H54 (cell line): ENCODE data around the gene NHERF1.

Experiments
- DNase-seq: peaks from one replicate; pipeline ENCODE4 v3.0.0; 2011; ENCODE audit warnings: low spot score, mixed read lengths; ENCODE audit not compliant: insufficient read length
- FAIRE-seq: peaks from 3 replicates; lab custom pipeline; 2011; peaks lifted over from hg19 to GRCh38; lab: Jason Lieb, UNC
- POLR2A ChIP-seq: IDR thresholded peaks from 2 replicates; pipeline ENCODE4 v1.6.1; 2011; ENCODE audit warnings: low read depth, mild to moderate bottlenecking, low read length

NHERF1 gene

DNA sequence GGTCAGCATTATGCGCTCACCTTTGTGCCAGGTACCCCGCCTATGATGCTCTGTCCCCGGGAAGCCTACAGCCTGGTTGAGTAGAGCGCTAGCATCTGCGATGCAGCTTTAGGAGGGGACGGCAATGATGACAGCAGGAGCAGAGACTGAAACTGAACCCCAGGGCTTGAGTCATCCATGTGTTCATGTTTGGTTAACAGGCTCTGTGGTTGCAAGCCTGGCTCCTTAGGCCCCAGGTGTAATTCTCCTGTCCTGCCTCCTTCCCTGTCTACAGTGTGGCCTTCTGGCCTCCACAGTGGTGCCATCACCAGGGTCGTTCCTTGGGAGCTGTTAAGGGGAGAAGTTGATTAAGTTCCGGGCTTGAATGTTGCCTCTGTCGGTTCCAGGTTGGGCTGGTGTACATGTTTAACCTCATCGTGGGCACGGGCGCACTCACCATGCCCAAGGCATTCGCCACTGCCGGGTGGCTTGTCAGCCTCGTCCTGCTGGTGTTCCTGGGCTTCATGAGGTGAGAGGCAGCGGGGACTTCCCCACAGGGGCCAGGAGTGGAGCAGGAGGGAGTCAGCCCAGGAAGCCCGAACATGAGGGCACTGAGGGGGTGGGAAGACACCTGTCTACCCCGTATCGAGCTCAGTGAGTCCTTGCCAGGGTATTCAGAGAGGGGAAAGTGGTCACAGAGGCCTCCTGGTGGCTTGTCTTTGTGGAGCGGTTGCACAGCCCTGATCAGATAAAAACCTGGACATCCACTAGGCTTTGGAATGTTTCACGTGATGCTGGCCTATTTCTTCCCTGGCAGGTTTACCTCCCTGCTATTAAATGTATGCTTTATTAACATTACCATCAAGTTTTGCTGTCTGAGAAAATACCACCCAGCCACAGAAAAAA lies 36.9 kb downstream of the NHERF1 start:
- no peak for FAIRE-seq

GRCh38 chr17:74785981-74786360 lies 37.5 kb downstream of the NHERF1 start:
- no peak for FAIRE-seq
- no peak for TF ChIP-seq POLR2A
- no peak for DNase-seq

More for the DNA sequence above, 36.9 kb downstream of the NHERF1 start:
- TF ChIP-seq POLR2A: no peak
- DNase-seq: no peak

- DNase-seq (no peak), FAIRE-seq (no peak)
- TF ChIP-seq POLR2A: no peak
Measured at GRCh38 chr17:74786431-74787055, 38.1 kb downstream of the NHERF1 start.

- no peak for DNase-seq
- TF ChIP-seq POLR2A: no peak
- FAIRE-seq: no peak
Measured at GRCh38 chr17:74790161-74791058, 42.0 kb downstream of the NHERF1 start.

DNA sequence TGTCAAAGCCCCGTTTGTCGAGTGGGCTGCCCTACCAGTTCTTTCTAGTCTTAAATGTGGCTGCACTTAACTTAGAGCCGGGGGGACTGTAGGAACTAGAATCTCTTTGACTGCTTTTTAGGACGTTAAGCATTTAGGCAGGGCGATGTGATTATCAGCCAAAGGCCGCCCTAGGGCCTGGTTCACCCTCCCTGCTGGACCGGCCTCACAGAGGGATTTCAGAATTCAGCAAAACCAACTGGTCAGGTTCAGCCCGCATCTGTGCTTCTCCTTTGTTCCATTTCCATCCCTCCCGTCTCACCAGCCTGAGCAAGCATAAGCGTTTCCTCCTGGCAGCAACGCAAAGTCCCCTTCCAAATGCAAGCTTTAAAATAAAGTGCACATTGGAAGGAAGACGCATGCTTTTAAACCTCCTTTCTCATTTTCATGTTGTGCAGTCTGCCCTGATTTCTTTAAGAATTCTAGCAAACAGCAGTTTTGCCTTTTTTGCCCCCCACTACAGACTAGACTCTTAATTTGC lies 44.2 kb downstream of the NHERF1 start:
- no peak for TF ChIP-seq POLR2A
- FAIRE-seq (no peak), DNase-seq (no peak)

DNA sequence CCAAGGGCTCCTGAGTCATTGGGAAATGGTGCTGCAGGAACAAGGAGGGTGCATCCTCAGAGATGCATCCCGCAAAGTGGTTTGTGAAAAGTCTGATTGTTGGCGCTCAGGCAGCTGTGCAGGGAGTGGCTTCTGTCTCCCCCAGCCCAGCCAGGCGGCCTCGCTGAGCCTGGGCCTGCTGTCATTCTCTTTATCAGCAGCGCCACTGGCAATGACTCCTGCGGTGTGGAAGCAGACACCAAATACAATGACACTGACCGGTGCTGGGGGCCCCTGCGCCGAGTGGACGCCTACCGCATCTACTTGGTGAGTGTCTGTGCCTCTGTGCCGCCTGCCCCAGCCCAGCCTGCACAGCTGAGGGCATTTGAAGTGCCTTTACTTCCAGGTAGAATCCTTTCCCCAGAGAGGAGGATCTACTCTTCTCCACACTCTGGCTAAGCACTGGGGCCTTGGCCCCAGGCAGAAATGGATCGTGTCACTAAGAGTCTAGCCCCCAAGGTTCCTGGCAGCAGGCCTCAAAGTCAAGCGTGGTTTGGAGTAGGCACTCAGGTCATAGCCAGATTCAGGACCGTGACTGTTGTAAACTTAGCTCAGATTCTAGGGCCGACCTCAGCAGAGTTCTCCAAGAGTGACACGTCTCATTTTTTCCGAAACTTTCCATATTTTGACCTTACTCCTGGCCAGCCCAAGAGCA lies 47.0 kb downstream of the NHERF1 start:
- no peak for DNase-seq
- no peak for TF ChIP-seq POLR2A
- FAIRE-seq: no peak

DNA sequence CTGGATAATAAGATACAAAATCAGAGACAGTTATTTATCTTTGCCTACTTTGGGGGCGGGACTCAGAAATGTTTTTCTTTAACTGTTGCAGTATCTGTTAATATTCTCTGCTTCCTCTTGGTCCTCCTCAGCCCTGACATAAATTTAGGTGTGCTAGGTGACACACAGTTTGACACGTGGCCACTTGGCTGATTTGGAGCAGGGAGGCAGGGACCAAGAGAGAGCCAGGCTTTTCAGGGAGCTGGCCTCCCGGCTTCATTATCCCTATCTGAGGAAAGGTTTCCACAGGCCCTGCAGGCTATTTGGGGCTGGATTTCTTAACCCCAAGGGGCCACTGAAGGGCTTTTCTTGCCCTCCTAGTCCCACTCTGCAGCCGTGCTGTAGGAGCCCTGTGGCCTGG lies 47.8 kb downstream of the NHERF1 start:
- no peak for TF ChIP-seq POLR2A
- no peak for FAIRE-seq
- DNase-seq: no peak

DNA sequence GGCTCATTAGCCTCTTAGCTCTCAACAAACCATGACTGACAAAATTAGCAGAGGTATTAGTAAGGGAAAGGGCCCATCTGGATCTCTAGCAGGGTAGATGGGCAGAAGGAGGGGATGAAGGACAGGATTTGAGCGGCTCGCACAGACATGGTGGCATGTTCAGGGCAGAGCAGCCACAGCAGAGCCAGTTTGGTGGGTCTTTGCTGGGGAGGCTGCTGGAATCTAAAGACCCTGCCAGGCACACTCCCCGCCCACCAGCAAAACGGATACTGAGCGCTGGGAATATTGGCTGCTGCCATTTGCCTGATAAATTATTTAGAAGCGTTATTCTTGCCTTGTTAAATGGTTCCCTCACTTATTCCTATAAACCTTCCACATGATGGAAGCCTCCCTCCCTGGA lies 48.4 kb downstream of the NHERF1 start:
- no peak for FAIRE-seq
- DNase-seq: no peak
- TF ChIP-seq POLR2A: no peak

DNA sequence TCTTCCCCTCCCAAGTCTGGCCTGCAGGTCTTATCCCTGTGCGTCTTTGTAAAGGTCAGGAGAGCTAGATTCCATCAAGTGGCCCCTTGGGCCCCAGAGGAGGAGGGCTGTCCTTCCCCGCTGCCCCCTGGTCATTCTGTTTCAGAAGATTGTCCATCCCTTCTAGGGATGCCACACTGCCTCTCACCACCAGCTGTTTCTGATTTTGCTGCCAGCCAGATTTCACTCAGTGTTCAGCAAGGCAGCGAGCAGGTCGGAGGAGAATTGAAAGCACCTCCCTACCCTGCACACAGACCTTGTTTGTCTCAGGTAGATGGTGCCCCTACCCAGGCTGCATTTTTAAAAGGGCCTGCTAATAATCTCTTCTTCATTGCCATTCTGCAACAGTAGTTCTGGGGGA lies 49.4 kb downstream of the NHERF1 start:
- TF ChIP-seq POLR2A: no peak
- DNase-seq: no peak
- FAIRE-seq: no peak

GRCh38 chr17:74798239-74798707 lies 49.8 kb downstream of the NHERF1 start:
- no peak for TF ChIP-seq POLR2A
- FAIRE-seq: no peak
- peak; percentile 81 for DNase-seq

DNA sequence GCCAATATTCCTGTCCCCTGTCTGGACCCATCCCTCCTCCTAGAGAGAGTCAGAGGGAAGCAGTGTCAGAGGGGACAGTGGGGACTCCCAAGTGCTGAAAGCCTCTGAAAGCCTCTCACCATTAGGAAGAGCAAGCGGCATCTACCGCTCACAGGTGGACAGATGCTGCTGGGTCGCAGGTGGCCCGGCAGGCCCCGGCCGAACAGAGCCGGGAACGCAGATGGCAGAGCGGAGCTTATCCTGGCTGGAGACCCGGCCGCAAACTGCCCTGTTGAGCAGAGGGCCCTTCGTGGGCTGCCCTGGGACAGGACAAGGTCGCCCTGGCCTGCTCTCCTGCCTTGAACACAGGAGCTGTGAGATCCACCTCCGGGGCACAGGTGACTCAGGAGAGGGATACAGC lies 50.7 kb downstream of the NHERF1 start:
- FAIRE-seq (no peak), DNase-seq (no peak)

DNA sequence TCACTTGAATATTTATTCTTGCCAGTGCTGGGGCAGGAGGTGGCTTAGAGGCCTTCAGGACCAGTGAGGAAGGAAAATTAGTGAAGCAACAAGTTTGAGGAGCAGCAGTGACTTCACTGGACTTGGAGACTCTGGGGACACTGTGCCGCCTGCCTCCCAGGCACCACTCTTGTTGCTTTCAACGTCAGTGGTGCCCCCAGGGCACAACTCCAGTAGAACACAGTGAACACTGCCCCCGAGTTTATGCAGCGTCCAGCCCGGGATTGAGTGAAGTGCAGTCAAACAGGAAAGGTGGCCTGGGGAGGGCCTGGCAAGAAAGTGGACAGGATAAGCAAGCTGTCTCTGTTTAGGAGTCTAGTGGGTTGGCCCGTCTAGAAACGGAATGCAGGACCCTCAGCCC lies 52.1 kb downstream of the NHERF1 start:
- TF ChIP-seq POLR2A: no peak
- no peak for DNase-seq
- no peak for FAIRE-seq

More for the DNA sequence above, 50.7 kb downstream of the NHERF1 start:
- TF ChIP-seq POLR2A: no peak

DNA sequence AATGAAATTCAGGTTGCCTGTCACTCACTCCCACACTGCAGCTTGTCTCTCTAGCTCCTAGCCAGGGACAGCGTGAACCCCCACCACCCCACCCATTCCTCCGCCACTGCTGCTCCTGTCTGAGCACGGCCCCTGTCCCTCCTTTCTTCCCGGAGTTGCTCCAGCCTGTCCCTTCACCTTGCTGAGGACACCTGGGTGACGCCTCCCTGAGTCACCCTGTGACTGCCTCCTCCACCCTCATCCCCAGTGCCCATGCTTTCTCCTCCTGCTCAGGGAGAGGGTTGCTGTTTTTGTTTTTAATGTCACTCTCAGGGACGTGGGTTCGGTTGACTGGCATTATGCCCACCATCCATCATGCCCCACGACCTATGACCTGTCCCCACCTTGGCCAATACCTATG lies 53.5 kb downstream of the NHERF1 start:
- DNase-seq (no peak), FAIRE-seq (no peak)
- no peak for TF ChIP-seq POLR2A

DNA sequence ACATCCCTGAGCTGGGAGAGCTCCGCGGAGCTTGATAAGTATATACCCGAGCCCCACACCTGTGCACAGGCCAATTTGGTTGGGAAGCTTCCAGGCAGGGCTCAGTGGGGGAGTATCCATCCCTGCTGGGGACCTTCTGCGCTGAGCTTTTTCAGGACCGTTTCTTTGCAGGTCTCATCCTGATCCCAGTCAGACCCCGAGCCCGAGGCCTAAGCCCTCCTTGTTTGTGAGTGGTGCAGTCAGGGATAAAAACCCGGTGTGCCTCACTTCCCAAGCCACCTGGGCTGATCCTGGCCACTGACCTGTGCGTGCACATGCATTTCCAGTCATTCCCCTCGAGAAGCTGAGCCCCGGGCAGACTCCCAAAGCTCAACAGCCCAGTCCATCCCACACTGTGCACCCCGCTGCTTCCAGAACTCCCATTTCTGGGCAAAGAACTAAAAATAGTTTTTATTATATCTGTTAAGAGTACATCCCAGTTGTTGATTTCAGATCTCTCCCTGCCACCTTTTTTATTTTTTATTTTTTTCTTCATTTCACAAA lies 55.0 kb downstream of the NHERF1 start:
- DNase-seq: no peak
- no peak for FAIRE-seq
- TF ChIP-seq POLR2A: no peak
